MM.1S (cell line): Measurements from ENCODE around the gene TTC1.
"Not testable (repeated sequence)": the region's sequence is repeated elsewhere in the genome, so short reads cannot be mapped to it uniquely, and the experiment has no call there.

ENCODE experiments used
- EZH2 ChIP-seq: fragments of 300-600 bp; sonication (generic); optimal IDR thresholded peaks from 2 replicates; pipeline ENCODE3; 2017; ENCODE audit warnings: low read depth, mild to moderate bottlenecking, antibody characterized with exemption, low read length, mixed read lengths
- EZH2phosphoT487 ChIP-seq: fragments of 300-600 bp; sonication (generic); IDR thresholded peaks from 2 replicates; pipeline ENCODE4 v1.6.1; 2018; ENCODE audit warnings: antibody characterized with exemption, low read length
- TF ChIP-seq, protein P1 (sequence below): fragments of 300-600 bp; sonication (generic); IDR thresholded peaks from 2 replicates; pipeline ENCODE4 v1.5.1; 2016; ENCODE audit warnings: antibody characterized with exemption, low read length, mixed read lengths

DNA sequence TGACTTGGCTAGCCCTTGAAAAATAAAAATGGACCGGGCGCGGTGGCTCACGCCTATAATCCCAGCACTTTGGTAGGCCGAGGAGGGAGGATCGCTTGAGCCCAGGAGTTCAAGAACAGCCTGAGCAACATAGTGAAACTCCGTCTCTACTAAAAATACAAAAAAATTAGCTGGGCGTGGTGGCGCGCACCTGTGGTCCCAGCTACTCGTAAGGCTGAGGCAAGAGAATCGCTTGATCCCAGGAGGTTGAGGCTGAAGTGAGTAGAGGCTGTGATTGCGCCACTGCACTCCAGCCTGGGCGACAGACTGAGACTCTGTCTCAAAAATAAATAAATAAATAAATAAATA, 436 bp upstream of the TTC1 start:
- TF ChIP-seq EZH2, EZH2phosphoT487: not testable (repeated sequence)
- TF ChIP-seq, protein P1, sequence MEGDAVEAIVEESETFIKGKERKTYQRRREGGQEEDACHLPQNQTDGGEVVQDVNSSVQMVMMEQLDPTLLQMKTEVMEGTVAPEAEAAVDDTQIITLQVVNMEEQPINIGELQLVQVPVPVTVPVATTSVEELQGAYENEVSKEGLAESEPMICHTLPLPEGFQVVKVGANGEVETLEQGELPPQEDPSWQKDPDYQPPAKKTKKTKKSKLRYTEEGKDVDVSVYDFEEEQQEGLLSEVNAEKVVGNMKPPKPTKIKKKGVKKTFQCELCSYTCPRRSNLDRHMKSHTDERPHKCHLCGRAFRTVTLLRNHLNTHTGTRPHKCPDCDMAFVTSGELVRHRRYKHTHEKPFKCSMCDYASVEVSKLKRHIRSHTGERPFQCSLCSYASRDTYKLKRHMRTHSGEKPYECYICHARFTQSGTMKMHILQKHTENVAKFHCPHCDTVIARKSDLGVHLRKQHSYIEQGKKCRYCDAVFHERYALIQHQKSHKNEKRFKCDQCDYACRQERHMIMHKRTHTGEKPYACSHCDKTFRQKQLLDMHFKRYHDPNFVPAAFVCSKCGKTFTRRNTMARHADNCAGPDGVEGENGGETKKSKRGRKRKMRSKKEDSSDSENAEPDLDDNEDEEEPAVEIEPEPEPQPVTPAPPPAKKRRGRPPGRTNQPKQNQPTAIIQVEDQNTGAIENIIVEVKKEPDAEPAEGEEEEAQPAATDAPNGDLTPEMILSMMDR = not testable (repeated sequence)
